HG03159 (cell line): Measurements from ENCODE around the gene CATSPERZ.

Experiments
- ATAC-seq: cut with Tn5 transposase; IDR thresholded peaks from one replicate; pipeline ENCODE4 v1.9.1; 2021; ENCODE audit warnings: mild to moderate bottlenecking, moderate library complexity; ENCODE audit not compliant: unreplicated experiment

CATSPERZ gene

DNA sequence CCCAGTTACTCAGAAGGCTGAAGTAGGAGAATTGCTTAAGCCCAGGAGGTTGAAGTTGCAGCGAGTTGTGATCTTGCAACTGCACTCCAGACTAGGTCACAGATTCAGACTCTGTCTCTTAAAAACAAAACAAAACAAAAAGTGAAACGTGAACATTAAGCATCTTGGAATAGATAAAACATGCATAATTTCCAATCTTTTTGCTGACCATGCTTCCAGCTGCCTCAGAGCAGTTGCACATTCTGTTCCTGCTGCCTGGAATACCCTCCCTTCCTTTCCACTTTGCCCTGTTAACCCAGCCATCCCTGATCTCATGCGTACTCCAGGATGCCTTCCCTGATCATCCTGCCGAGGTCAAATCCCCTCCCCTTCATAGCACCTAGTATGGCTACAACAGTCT is 39.1 kb downstream of the CATSPERZ start:
- ATAC-seq, result no peak

DNA sequence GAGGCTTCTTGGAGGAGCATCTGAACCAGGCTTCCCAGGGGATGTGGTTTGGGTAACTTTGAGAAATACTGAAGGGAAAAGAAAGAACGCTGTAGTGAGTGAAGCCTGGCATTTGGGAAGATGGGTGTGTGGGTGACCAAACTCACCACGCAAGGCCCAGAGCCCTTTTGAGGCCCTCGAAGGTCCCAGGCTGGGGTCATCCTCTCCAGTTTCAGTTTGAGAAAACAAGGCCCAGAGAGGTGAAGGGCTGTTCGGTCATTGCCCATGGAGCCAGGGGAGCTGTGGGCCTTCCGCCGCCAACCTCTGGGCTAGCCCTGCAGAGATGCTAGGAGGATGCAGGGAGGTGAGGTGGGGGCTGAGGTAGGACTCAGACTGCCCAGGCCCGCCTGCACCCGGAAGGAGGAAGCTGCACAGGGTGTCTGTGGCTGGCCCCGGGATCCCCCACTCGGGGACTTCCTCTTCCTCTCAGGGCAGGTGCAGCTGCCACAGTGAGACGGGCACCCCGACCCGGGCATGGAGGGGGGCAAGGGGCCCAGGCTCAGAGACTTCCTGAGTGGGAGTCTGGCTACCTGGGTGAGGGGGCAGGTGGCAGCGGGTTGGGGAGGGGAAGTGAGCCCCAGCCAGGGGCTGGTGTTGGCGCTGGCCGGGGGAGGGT is 39.7 kb downstream of the CATSPERZ start, which contains the start of gene CCDC88B:
Gene CCDC88B, plus strand, starts transcription at position 451 of the 655 bp plus-strand sequence. Its CDS starts 63 bp downstream, at position 514.
- ATAC-seq, result peak; percentile 55

- no peak for ATAC-seq
These were observed 40.6 kb downstream of the CATSPERZ start for GRCh38 chr11:64340671-64341335.

GRCh38 chr11:64341429-64341828 is 41.3 kb downstream of the CATSPERZ start:
- no peak for ATAC-seq

GRCh38 chr11:64341851-64342791 is 42.0 kb downstream of the CATSPERZ start:
- peak; percentile 44 for ATAC-seq

GRCh38 chr11:64342869-64343745 is 42.9 kb downstream of the CATSPERZ start:
- ATAC-seq, result no peak

- ATAC-seq, result no peak
These were observed 43.8 kb downstream of the CATSPERZ start for GRCh38 chr11:64343767-64344559.

DNA sequence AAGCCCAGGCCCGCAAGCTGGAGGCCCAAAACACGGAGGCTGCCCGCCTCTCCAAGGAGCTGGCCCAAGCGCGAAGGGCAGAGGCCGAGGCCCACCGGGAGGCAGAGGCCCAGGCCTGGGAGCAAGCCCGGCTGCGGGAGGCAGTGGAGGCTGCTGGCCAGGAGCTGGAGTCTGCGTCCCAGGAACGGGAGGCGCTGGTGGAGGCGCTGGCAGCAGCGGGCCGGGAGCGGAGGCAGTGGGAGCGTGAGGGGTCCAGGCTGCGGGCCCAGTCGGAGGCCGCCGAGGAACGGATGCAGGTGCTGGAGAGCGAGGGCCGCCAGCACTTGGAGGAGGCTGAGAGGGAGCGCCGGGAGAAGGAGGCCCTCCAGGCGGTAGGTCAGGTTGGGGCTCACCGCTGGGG is 44.6 kb downstream of the CATSPERZ start:
- ATAC-seq, result no peak

GRCh38 chr11:64347193-64347867 is 47.2 kb downstream of the CATSPERZ start:
- ATAC-seq, result no peak

GRCh38 chr11:64348383-64349024 is 48.3 kb downstream of the CATSPERZ start:
- no peak for ATAC-seq

DNA sequence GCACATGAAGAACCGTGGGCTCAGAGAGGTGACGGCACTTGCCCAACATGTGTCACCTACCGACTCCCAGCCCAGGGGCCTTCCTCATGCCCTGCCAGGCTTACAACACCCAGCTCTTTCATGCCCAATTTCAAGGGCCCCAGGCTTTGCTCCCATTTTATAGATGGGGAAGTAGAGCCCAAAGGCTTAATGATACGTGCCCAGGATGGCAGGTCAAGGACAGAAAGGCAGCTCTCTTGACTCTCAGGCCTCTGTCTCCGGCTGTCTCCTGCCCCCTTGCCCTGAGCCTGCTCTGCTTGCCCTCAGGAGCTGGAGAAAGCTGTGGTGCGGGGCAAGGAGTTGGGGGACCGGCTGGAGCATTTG is 48.8 kb downstream of the CATSPERZ start:
- no peak for ATAC-seq

GRCh38 chr11:64349404-64349803 is 49.2 kb downstream of the CATSPERZ start:
- no peak for ATAC-seq

GRCh38 chr11:64351136-64351631 is 51.0 kb downstream of the CATSPERZ start:
- no peak for ATAC-seq

GRCh38 chr11:64352099-64352994 is 52.2 kb downstream of the CATSPERZ start:
- no peak for ATAC-seq

DNA sequence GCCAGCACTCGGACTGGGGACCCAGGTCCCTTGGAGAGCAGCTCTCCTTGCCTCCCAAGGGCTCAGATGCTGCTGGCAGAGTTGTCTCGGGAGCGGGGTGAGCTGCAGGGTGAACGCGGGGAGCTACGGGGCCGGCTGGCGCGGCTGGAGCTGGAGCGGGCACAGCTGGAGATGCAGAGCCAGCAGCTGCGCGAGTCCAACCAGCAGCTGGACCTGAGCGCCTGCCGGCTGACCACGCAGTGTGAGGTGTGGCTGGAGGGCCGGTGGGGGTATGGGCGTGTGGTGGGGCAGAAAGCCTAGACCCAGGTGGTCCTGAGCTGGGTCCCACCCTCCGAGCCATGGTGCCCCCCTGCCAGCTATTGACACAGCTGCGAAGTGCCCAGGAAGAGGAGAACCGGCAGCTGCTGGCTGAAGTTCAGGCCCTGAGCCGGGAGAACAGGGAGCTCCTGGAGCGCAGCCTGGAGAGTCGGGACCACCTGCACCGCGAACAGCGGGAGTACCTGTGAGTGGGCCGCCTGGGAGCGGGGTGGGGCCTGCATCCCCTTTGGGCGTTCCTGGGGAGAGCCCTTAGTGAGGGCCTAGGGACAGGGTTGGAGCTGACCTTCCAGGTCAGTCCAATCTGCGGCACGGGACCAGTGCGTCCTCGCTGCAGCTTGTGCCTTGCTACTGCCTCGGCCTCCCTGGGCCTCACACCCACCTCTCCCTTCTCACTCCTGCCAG is 53.0 kb downstream of the CATSPERZ start:
- ATAC-seq, result no peak

DNA sequence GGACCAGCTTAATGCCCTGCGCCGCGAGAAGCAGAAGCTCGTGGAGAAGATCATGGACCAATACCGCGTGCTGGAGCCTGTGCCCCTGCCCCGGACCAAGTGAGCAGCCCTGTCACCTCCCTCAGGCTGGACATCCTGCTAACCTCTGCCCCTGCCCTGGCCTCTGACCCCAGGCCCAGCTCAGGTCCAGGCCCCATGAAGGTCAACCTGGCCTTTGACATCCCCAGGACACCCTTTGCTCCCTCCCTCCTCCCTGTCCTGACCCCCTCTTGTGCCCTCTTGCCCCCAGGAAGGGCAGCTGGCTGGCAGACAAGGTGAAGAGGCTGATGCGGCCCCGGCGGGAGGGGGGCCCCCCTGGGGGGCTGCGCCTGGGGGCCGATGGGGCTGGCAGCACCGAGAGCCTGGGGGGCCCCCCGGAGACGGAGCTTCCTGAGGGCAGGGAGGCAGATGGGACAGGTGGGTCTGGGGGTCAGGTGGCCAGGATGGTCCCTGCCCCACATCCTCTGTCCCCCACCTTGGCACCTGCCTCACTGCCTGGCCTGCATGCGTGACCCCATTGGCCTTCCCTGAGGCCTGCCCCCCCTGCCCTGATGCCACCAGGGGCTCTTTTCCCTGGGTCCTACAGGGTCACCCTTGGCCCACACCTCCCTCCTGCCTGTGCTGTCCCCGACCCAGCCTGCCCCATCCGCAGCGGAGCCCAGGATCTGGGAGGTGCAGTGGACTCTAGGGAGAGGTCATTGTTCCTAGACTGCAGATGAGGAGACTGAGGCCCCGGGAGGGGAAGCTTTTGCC is 53.8 kb downstream of the CATSPERZ start:
- ATAC-seq, result no peak
